Forelimb muscle (tissue), 1 donor: ENCODE measurements around the gene ME2. TPM values are rescaled to one million over a fixed set of nuclear protein-coding genes. Genes with fewer than 3 reads are reported as not detected.
A peak's percentile ranks its signal among the peaks of the same experiment; 100 is the strongest.
"Not testable (repeated sequence)": the region's sequence is repeated elsewhere in the genome, so short reads cannot be mapped to it uniquely, and the experiment has no call there.

Experiments used
- DNase-seq: peaks from one replicate; pipeline ENCODE4 v3.0.0-alpha.2; 2013; ENCODE audit warnings: low read depth
- polyA plus RNA-seq: library from polyadenylated mRNA; unstranded; fragments of 120-200 nt; gene quantifications from one replicate; pipeline ENCODE4 v1.2.1, GENCODE V29; 2013; ENCODE audit not compliant: insufficient read length

Gene ME2
- 27.8 TPM for polyA plus RNA-seq

DNA sequence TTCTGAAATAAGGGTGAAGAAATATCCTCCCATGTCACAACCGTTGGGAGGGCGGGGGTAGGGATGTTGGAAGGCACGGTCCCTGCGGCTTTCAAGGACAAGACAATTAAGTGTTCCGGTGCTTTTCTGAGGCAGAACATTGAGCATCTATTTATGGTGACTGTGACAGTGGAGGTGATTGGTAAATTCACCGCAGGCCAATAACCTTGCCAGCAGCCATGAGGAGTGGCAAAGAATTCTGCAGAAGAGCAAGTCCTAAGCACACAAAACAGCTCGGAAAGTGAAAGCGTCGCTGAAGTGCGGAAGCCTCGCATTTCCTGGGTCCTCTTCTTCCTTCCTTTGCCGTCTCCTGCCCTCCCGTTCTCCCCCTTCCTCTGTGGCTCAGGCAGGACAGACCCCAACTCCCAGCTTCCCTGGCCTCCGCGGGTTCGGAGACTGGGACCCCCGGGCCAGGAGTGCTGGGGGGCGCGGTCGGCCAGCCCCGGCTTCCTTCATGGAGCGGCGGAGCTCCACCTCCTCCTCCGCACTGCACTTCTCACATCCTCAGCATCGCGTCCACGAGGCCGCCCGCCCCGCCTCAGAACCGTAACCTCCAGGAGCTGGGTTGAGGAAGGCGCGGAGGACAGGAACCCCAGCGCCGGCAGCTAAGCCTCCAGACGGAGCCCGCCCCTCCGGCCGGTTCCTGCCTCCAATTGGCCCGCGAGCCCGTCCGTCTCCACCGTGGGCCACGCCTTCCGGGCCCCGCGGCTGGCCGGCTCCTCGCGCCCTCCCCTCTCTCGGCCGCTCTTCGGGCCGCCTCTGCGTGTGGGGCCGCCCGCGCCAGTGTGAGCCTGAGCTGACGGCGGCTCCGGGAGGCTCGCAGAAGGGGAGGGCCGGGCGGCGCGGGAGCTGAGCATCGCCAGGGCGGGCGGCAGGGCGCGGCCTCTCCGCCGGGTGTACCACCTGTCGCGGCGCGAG lies at the start of gene ME2:
Gene ME2, plus strand, starts transcription at position 774 of the 957 bp plus-strand sequence. CDS start 16,703 bp downstream, outside the sequence.
- DNase-seq = peak; percentile 59

GRCh38 chr18:50829644-50830043 lies 49.3 kb upstream of the ME2 start:
- DNase-seq = no peak

- DNase-seq = no peak
Observed at GRCh38 chr18:50830544-50830943, 48.4 kb upstream of the ME2 start.

- no peak for DNase-seq
Observed at GRCh38 chr18:50832754-50833153, 46.2 kb upstream of the ME2 start.

DNA sequence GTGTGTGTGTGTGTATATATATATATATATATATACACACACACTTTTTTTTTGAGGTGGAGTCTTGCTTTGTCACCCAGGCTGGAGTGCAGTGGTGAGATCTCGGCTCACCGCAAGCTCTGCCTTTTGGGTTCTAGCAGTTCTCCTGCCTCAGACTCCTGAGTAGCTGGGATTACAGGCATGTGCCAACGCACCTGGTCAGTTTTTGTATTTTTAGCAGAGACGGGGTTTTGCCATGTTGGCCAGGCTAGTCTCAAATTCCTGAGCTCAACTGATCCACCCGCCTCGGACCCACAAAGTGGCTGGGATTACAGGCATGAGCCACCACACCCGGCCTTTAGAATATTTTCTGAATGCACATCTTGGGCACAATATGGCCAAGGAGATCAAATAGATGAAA lies 45.4 kb upstream of the ME2 start:
- not testable (repeated sequence) for DNase-seq

GRCh38 chr18:50836521-50836957 lies 42.4 kb upstream of the ME2 start:
- no peak for DNase-seq

- DNase-seq = no peak
Observed at GRCh38 chr18:50839341-50839740, 39.6 kb upstream of the ME2 start.

DNA sequence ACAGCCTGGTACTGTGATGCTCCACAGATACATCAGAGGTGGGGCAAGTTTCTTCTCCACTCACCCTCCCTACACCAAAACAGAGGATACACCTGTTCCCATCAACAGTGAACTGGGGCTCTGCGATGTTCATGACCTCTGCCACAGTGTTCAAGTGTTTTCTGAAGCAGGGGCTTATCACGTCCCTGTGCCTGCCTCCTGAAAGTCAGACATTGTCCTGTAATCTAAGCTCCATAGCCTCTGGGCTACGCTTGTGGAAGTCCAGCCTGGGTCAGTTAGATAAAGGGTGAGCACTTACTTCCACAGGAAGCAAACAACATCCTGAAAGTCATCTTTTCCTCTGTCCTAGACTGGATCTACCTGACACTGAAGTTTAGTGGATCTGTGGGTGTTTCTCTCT lies 38.9 kb upstream of the ME2 start:
- DNase-seq = no peak

GRCh38 chr18:50842846-50843245 lies 36.1 kb upstream of the ME2 start:
- no peak for DNase-seq

DNA sequence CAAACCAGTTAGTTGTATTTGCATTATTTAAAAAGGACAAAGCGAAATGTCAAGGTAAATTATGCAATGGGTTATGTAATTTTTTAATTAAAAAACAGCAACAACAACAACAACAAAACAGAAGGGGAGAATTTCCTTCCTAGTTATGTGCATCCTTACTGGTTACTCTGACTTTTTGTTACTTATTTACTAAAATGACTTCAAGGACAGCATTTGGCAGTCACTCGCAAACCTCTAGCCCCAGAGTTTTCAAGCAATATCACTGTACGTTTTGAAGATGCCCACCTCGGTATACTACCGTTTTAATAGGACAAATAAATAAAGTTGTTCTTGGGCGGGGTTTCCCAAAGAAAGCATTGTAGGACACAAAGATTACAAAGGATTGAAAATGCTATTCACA lies 34.4 kb upstream of the ME2 start:
- DNase-seq = no peak

- DNase-seq = no peak
Observed at GRCh38 chr18:50844960-50845359, 34.0 kb upstream of the ME2 start.

- DNase-seq = no peak
Observed at GRCh38 chr18:50847192-50847591, 31.7 kb upstream of the ME2 start.

- no peak for DNase-seq
Observed at GRCh38 chr18:50848061-50848551, 30.8 kb upstream of the ME2 start.

DNA sequence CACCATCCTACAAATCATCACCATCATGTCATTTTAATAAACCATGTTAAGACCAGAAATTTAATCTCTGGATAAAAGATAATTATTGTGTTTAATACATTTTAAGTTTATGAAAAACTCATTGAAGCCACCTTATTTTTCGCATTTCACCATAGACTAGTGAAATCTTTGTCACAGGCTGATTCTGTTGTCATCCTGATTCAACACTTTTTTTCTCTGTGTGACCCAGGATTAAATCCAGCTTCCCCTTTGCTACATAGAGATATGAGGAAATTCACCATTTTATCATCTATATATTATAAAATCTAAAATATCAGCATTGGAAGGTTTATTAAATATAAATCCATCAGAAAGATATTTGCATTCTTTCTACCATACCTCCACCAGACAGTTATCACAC lies 29.9 kb upstream of the ME2 start:
- DNase-seq = no peak

- no peak for DNase-seq
Observed at GRCh38 chr18:50849419-50849821, 29.5 kb upstream of the ME2 start.

GRCh38 chr18:50850307-50851065 lies 28.4 kb upstream of the ME2 start:
- DNase-seq = no peak

GRCh38 chr18:50853863-50854271 lies 25.1 kb upstream of the ME2 start:
- no peak for DNase-seq

DNA sequence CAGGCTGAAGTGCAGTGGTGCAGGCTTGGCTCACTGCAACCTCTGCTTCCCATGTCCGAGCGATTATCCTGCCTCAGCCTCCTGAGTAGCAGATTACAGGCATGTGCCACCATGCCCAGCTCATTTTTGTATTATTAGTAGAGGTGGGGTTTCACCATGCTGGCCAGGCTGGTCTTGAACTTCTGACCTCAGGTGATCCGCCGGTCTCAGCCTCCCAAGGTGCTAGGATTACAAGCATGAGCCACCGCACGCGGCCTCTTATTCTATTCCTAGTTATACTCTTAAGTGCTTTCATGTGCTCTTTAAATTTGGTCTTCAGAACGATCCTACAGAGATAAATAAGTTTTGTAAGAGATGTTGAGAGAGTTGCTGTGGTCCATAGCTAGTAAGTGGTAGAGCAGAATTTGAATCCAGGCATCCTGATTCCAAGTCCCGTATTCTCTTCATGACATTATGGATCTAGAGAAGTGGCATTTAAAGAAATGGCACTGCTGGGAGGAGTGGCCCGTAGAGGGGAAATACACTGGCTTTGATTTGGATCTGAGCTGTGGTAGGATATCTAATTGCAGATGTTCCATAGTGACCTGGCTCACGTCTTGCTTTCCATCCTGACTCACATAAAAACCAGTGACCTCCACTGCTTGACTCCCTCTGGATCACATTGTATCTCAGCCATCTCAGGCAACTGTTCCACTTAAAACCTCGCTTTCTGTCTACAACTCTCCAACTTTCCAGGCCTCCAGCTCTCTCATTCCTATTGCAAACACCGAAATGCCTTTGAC lies 22.8 kb upstream of the ME2 start:
- DNase-seq = no peak

DNA sequence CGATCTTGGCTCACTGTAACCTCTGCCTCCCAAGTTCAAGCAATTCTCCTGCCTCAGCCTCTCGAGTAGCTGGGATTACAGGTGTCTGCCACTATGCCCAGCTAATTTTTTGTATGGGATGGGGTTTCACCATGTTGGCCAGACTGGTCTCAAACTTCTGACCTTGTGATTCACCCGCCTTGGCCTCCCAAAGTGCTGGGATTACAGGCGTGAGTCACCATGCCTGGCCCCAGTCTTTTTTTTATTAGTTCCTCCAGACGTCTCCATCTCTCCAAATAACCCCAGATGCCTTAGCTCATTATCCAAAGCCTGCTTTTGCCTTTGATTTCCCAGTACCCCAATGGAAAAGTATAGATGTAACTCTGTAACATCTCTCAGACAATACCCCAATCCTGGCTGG lies 21.8 kb upstream of the ME2 start:
- not testable (repeated sequence) for DNase-seq

GRCh38 chr18:50857694-50858093 lies 21.2 kb upstream of the ME2 start:
- no peak for DNase-seq

- no peak for DNase-seq
Observed at GRCh38 chr18:50859793-50860555, 18.9 kb upstream of the ME2 start.
